Immature natural killer cell (primary cell): ENCODE measurements around the gene ARPIN. TPM values are rescaled to one million over a fixed set of nuclear protein-coding genes. Genes with fewer than 3 reads are reported as not detected.
"Not testable (repeated sequence)": the region's sequence is repeated elsewhere in the genome, so short reads cannot be mapped to it uniquely, and the experiment has no call there.

Experiments
- DNase-seq, 3 donors: peaks; one replicate each; pipeline ENCODE4 v3.0.0; 2022; ENCODE audit warnings: mixed read lengths in 1 of 3
- H3K27ac Mint-ChIP-seq, 6 donors: one replicate each; pipeline ENCODE4 v1.8.0; 2020; ENCODE audit warnings: mixed read lengths in 6 of 6, mild to moderate bottlenecking in 5 of 6, inconsistent platforms in 4 of 6, moderate library complexity in 3 of 6
- H3K27me3 Mint-ChIP-seq, 3 donors: one replicate each; pipeline ENCODE4 v1.8.0; 2020 to 2021; ENCODE audit warnings: low read depth in 3 of 3, mild to moderate bottlenecking in 3 of 3, mixed read lengths in 3 of 3, moderate library complexity in 3 of 3, inconsistent platforms in 1 of 3
- H3K36me3 Mint-ChIP-seq, 3 donors: one replicate each; pipeline ENCODE4 v1.8.0; 2020; ENCODE audit warnings: mixed read lengths in 3 of 3, inconsistent platforms in 2 of 3, mild to moderate bottlenecking in 2 of 3
- H3K4me1 Mint-ChIP-seq, 2 donors: one replicate each; pipeline ENCODE4 v1.8.0; 2020; ENCODE audit warnings: inconsistent platforms in 2 of 2, mild to moderate bottlenecking in 2 of 2, mixed read lengths in 2 of 2, moderate library complexity in 1 of 2
- H3K4me3 Mint-ChIP-seq, 5 donors: one replicate each; pipeline ENCODE4 v1.8.0; 2020; ENCODE audit warnings: mild to moderate bottlenecking in 5 of 5, mixed read lengths in 5 of 5, inconsistent platforms in 3 of 5, moderate library complexity in 3 of 5
- H3K9me3 Mint-ChIP-seq, 6 donors: one replicate each; pipeline ENCODE4 v1.8.0; 2020; ENCODE audit warnings: mild to moderate bottlenecking in 6 of 6, mixed read lengths in 6 of 6, inconsistent platforms in 4 of 6, moderate library complexity in 3 of 6
- polyA plus RNA-seq, 3 donors: library from polyadenylated mRNA; unstranded; fragments of 300-500 nt; fragmentation: Illumina TruSeq; gene quantifications; one replicate each; pipeline ENCODE4 v1.2.3, GENCODE V29; 2021

ARPIN gene
- polyA plus RNA-seq, 3 donors from 2014 or later, result 0.23 TPM; not detected in 2

- H3K27me3 Mint-ChIP-seq, result no peaks in the 10 kb centered on the region
- peak overlapping the region in 1 of 6 donors; percentile 54 for H3K27ac Mint-ChIP-seq
- H3K4me1 Mint-ChIP-seq, result peaks cover 3 to 9% of the 10 kb centered on the region in 2 donors
- DNase-seq, result no peak
- H3K9me3 Mint-ChIP-seq, result no peaks in the 10 kb centered on the region
- no peak overlapping the region for H3K4me3 Mint-ChIP-seq
- H3K36me3 Mint-ChIP-seq, result peaks cover 3 to 23% (median 8%) of the 10 kb centered on the region in 3 donors
Observed at GRCh38 chr15:89860431-89860830, 52.3 kb downstream of the ARPIN start.

GRCh38 chr15:89858661-89859458 lies 53.9 kb downstream of the ARPIN start:
- Mint-ChIP-seq H3K36me3 (peaks cover 3 to 20% (median 8%) of the 10 kb centered on the region in 3 donors), H3K4me3 (no peak overlapping the region), H3K27ac (no peak overlapping the region), H3K9me3 (no peaks in the 10 kb centered on the region), H3K27me3 (no peaks in the 10 kb centered on the region), H3K4me1 (peaks cover 3 to 9% of the 10 kb centered on the region in 2 donors)
- no peak for DNase-seq

DNA sequence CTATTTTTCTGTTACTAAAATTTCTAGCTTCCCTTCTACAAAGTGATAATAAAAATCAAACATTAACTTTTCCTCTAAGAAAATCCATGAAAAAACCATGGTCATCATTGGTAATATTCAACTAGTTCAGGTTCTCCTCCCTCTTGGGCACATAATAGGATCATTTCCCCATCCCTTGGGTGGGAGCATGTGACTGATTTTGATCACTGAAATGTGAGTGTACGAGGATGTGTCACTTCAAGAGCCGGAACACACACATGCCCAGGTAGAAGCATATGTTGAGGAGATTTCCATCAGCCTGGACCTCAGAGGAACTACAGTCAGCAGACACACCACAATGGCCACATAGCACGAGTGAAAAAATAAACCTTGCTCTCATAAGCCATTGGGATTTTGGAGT lies 55.1 kb downstream of the ARPIN start:
- H3K36me3 Mint-ChIP-seq, result peaks cover 3 to 25% (median 8%) of the 10 kb centered on the region in 3 donors
- no peak overlapping the region for H3K4me3 Mint-ChIP-seq
- H3K9me3 Mint-ChIP-seq, result no peaks in the 10 kb centered on the region
- no peak overlapping the region for H3K27ac Mint-ChIP-seq
- no peaks in the 10 kb centered on the region for H3K27me3 Mint-ChIP-seq
- DNase-seq, result no peak
- peaks cover 3 to 9% of the 10 kb centered on the region in 2 donors for H3K4me1 Mint-ChIP-seq

- no peak overlapping the region for H3K4me3 Mint-ChIP-seq
- no peaks in the 10 kb centered on the region for H3K27me3 Mint-ChIP-seq
- peaks cover 3 to 37% (median 17%) of the 10 kb centered on the region in 3 donors for H3K36me3 Mint-ChIP-seq
- no peaks in the 10 kb centered on the region for H3K9me3 Mint-ChIP-seq
- no peak overlapping the region for H3K27ac Mint-ChIP-seq
- DNase-seq, result no peak
- peaks cover 3 to 8% of the 10 kb centered on the region in 2 donors for H3K4me1 Mint-ChIP-seq
Observed at GRCh38 chr15:89855948-89856347, 56.8 kb downstream of the ARPIN start.

DNA sequence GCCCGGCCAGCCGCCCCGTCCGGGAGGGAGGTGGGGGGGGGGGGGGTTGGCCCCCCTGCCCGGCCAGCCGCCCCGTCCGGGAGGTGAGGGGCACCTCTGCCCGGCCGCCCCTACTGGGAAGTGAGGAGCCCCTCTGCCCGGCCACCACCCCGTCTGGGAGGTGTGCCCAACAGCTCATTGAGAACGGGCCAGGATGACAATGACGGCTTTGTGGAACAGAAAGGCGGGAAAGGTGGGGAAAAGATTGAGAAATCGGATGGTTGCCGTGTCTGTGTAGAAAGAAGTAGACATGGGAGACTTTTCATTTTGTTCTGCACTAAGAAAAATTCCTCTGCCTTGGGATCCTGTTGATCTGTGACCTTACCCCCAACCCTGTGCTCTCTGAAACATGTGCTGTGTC lies 57.9 kb downstream of the ARPIN start:
- H3K27me3 Mint-ChIP-seq, DNase-seq, H3K27ac Mint-ChIP-seq, H3K4me3 Mint-ChIP-seq, H3K4me1 Mint-ChIP-seq, H3K9me3 Mint-ChIP-seq: not testable (repeated sequence)
- H3K36me3 Mint-ChIP-seq, result peaks cover 7 to 33% (median 20%) of the 10 kb centered on the region in 3 donors

- no peak overlapping the region for H3K4me3 Mint-ChIP-seq
- H3K4me1 Mint-ChIP-seq, result peaks cover 0 to 1% of the 10 kb centered on the region in 2 donors
- H3K9me3 Mint-ChIP-seq, result no peaks in the 10 kb centered on the region
- H3K27me3 Mint-ChIP-seq, result no peaks in the 10 kb centered on the region
- peaks cover 11 to 40% (median 24%) of the 10 kb centered on the region in 3 donors for H3K36me3 Mint-ChIP-seq
- no peak for DNase-seq
- peak overlapping the region in 2 of 6 donors; percentile 1 to 27 for H3K27ac Mint-ChIP-seq
Observed at GRCh38 chr15:89852342-89852995, 60.3 kb downstream of the ARPIN start.

- Mint-ChIP-seq H3K27ac (no peak overlapping the region), H3K36me3 (peaks cover 14 to 39% (median 24%) of the 10 kb centered on the region in 3 donors), H3K4me3 (no peak overlapping the region), H3K27me3 (no peaks in the 10 kb centered on the region), H3K9me3 (no peaks in the 10 kb centered on the region), H3K4me1 (peaks cover 0 to 1% of the 10 kb centered on the region in 2 donors)
- no peak for DNase-seq
Observed at GRCh38 chr15:89851673-89852341, 60.9 kb downstream of the ARPIN start.

GRCh38 chr15:89848970-89849292 lies 63.8 kb downstream of the ARPIN start:
- peaks cover 18 to 44% (median 24%) of the 10 kb centered on the region in 3 donors for H3K36me3 Mint-ChIP-seq
- H3K4me3 Mint-ChIP-seq, result no peak overlapping the region
- no peaks in the 10 kb centered on the region for H3K27me3 Mint-ChIP-seq
- H3K27ac Mint-ChIP-seq, result no peak overlapping the region
- no peaks in the 10 kb centered on the region for H3K4me1 Mint-ChIP-seq
- H3K9me3 Mint-ChIP-seq, result no peaks in the 10 kb centered on the region
- DNase-seq, result no peak

DNA sequence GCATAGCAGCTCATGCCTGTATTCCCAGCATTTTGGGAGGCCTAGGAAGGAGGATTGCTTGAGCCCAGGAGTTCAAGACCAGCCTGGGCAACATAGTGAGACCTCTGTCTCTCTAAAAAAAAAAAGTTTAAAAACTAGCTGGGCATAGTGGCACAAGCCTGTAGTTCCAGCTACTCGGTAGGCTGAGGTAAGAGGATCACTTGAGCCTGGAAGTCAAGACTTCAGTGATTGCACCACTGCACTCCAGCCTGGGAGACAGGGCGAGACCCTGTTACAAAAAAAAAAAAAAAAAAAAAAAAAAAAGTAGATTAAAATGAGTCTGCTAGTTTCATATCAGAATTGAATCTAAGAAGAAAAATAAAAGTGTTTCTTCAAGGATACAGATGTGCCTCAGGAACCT lies 65.7 kb downstream of the ARPIN start:
- no peaks in the 10 kb centered on the region for H3K27me3 Mint-ChIP-seq
- no peaks in the 10 kb centered on the region for H3K9me3 Mint-ChIP-seq
- H3K27ac Mint-ChIP-seq, result no peak overlapping the region
- no peak overlapping the region for H3K4me3 Mint-ChIP-seq
- no peak for DNase-seq
- no peaks in the 10 kb centered on the region for H3K4me1 Mint-ChIP-seq
- peaks cover 21 to 36% (median 22%) of the 10 kb centered on the region in 3 donors for H3K36me3 Mint-ChIP-seq

DNA sequence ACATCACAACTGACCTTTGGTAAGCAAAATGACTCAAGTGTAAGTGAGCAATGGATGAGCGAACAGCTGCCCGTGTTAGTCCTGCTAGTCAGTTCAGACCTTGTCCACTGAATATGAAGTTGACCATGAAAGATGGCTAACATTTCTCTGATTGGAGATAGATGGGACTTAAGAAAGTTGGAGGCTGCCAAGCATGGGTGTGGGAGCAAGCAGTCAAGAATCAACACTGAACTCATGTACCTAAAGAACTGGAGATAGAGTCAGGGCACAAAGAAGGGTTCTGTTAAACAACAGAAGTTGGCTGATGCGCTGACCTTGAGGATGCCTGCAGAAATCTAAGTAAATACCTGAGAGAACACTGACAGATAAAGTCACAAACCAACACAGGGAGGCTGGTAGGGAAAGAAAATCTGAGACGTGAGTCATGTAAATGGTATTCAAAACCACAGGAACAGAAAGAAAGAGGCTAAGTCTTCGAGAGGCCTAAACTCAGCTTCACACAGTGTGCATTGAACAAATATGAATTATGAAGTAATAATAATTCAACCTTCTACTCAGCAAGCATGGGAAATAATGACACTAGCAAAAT lies 67.4 kb downstream of the ARPIN start:
- Mint-ChIP-seq H3K36me3 (peaks cover 18 to 33% (median 25%) of the 10 kb centered on the region in 3 donors), H3K27me3 (peaks cover 0 to 1% (median 0%) of the 10 kb centered on the region in 3 donors), H3K4me3 (no peak overlapping the region), H3K9me3 (no peaks in the 10 kb centered on the region), H3K4me1 (no peaks in the 10 kb centered on the region), H3K27ac (peak overlapping the region in 1 of 6 donors; percentile 28)
- DNase-seq, result no peak

Other genes starting within 250 kb of the ARPIN start
- not detected for gene PLIN1, start 233.6 kb downstream of the ARPIN start, polyA plus RNA-seq
- gene PEX11A, start 222.2 kb downstream of the ARPIN start, polyA plus RNA-seq, result 1 to 10 TPM; 3.1 to 5.9 (median 5.3) TPM
- under 1 TPM in 2 of 3 donors, not detected in 1; 0.16 to 0.46 TPM for gene WDR93, start 222.1 kb downstream of the ARPIN start, polyA plus RNA-seq
- gene MESP1, start 161.7 kb downstream of the ARPIN start, polyA plus RNA-seq, result 1 to 10 TPM; 1.8 to 5.4 (median 4.5) TPM
- not detected for gene MESP2, start 136.6 kb downstream of the ARPIN start, polyA plus RNA-seq
- 1 to 10 TPM in 1 of 3 donors, under 1 TPM in 2; 0.42 to 4.3 (median 0.59) TPM for gene ANPEP, start 98.1 kb downstream of the ARPIN start, polyA plus RNA-seq
- gene AP3S2, start 19.0 kb downstream of the ARPIN start, polyA plus RNA-seq, result 10 to 100 TPM; 23.7 to 38.5 (median 32.2) TPM
- 1 to 10 TPM; 1.7 to 3.4 (median 2.3) TPM for gene ZNF710, start 88.4 kb upstream of the ARPIN start, polyA plus RNA-seq
- gene IDH2, start 189.5 kb upstream of the ARPIN start, polyA plus RNA-seq, result 100 to 1,000 TPM; 160 to 330 (median 218) TPM